K562 (cell line): ENCODE measurements around the gene SPAG16. TPM values are rescaled to one million over a fixed set of nuclear protein-coding genes. Genes with fewer than 3 reads are reported as not detected.

Experiments
- ATAC-seq: fragments of 200-7000 bp; cut with Tn5 transposase; 3 replicates; pipeline ENCODE4 v1.9.1; 2020; ENCODE audit warnings: moderate library complexity
- BruUV-seq: library from RNA; stranded (reverse); fragments of 400-500 nt; replicated peaks from 2 replicates; lab custom pipeline; 2021; lab: Mats Ljungman, UMichigan
- CTCF ChIA-PET: fragments of 300-600 bp; formaldehyde crosslinking; extraction: SDS; loops from one replicate; lab custom pipeline; 2021; ENCODE audit warnings: low intra/inter-chr PET ratio; lab: Yijun Ruan, JAX
- POLR2A ChIA-PET: fragments of 300-600, 350-650 bp; sonication (Branson Sonifier 250); formaldehyde crosslinking; extraction: SDS; loops from one replicate; lab custom pipeline; 2021; ENCODE audit warnings: antibody characterized with exemption, inconsistent platforms; lab: Yijun Ruan, JAX
- DNase-seq, 4 experiments: peaks; one replicate each; pipeline versions ENCODE4 v3.0.0 to v3.0.0-alpha.2; 2011 to 2018; ENCODE audit warnings: low spot score in 3 of 4, mixed read lengths in 3 of 4; ENCODE audit errors: extremely low read depth in 1 of 4
- FAIRE-seq: peaks from 2 replicates; lab custom pipeline; 2011; peaks lifted over from hg19 to GRCh38; lab: Jason Lieb, UNC
- H2AFZ ChIP-seq: 2 replicates; pipeline ENCODE4 v1.6.0; 2011; ENCODE audit warnings: low read depth, low read length, control low read depth, inconsistent platforms
- H3K27ac ChIP-seq: fragments of 200-600 bp; 3 replicates; pipeline ENCODE4 v1.8.0; 2011; ENCODE audit warnings: low read depth, mild to moderate bottlenecking, control low read depth, inconsistent platforms, low read length, moderate library complexity, mixed read lengths; ENCODE audit errors: extremely low read depth
- H3K27me3 ChIP-seq, 2 experiments: fragments of 300-600 bp in 1 of 2; 2 replicates in 1 of 2; 3 replicates in 1 of 2; pipeline versions ENCODE4 v1.6.0 to v1.8.0; 2011; ENCODE audit warnings: inconsistent platforms in 2 of 2, low read length in 2 of 2, mild to moderate bottlenecking in 1 of 2, mixed read lengths in 1 of 2, moderate library complexity in 1 of 2; ENCODE audit not compliant: control insufficient read depth in 2 of 2, insufficient read depth in 2 of 2
- H3K36me3 ChIP-seq: fragments of 300-600 bp; 3 replicates; pipeline ENCODE4 v1.8.0; 2011; ENCODE audit warnings: mild to moderate bottlenecking, low read length, inconsistent platforms; ENCODE audit not compliant: control insufficient read depth, insufficient read depth
- H3K4me1 ChIP-seq, 2 experiments: fragments of 200-600 bp in 1 of 2; replicated peaks in 1 of 2; 2 replicates in 1 of 2; 3 replicates in 1 of 2; pipeline versions ENCODE4 v1.5.1 to v1.8.0; 2011; ENCODE audit warnings: inconsistent platforms in 2 of 2, low read length in 2 of 2, mild to moderate bottlenecking in 1 of 2, mixed read lengths in 1 of 2, moderate library complexity in 1 of 2; ENCODE audit not compliant: control insufficient read depth in 2 of 2, insufficient read depth in 2 of 2
- H3K4me2 ChIP-seq: 2 replicates; pipeline ENCODE4 v1.6.1; 2011; ENCODE audit warnings: low read length, control low read depth, inconsistent platforms, mixed read lengths; ENCODE audit not compliant: insufficient read depth
- H3K4me3 ChIP-seq: fragments of 200-600 bp; sonication (generic), shearing (Covaris generic); 2 replicates; pipeline ENCODE4 v1.5.1; 2016; ENCODE audit warnings: control low read depth, inconsistent platforms
- H3K79me2 ChIP-seq: fragments of 200-600 bp; 3 replicates; pipeline ENCODE4 v1.8.0; 2011; ENCODE audit warnings: low read length, inconsistent platforms; ENCODE audit not compliant: control insufficient read depth, insufficient read depth
- H3K9ac ChIP-seq, 2 experiments: 2 replicates each; pipeline versions ENCODE4 v1.6.0 to v1.6.1; 2011; ENCODE audit warnings: low read depth in 2 of 2, low read length in 2 of 2, control low read depth in 1 of 2, inconsistent platforms in 1 of 2, mild to moderate bottlenecking in 1 of 2, mixed read lengths in 1 of 2; ENCODE audit not compliant: insufficient read depth in 1 of 2
- H3K9me1 ChIP-seq: one replicate; pipeline ENCODE4 v1.6.0; 2011; ENCODE audit warnings: inconsistent platforms, mild to moderate bottlenecking, low read length, moderate library complexity; ENCODE audit not compliant: control insufficient read depth, insufficient read depth
- H3K9me3 ChIP-seq: replicated peaks from 2 replicates; pipeline ENCODE4 v1.5.1; 2011; ENCODE audit warnings: low read depth, low read length, inconsistent platforms; ENCODE audit not compliant: control insufficient read depth, insufficient read depth
- H4K20me1 ChIP-seq: replicated peaks from 2 replicates; pipeline ENCODE4 v1.6.1; 2011; ENCODE audit warnings: low read length, inconsistent platforms, mixed read lengths; ENCODE audit not compliant: control insufficient read depth, insufficient read depth
- BCOR ChIP-seq: fragments of 450-650 bp; IDR thresholded peaks from 2 replicates; pipeline ENCODE4 v1.6.1; 2016
- CBFB ChIP-seq: sonication (generic); formaldehyde crosslinking; IDR thresholded peaks from 2 replicates; pipeline ENCODE4 v1.4.0; 2020; ENCODE audit warnings: mild to moderate bottlenecking, missing genetic modification reagents
- ELF2 ChIP-seq: fragments of 250-450 bp; sonication (Bioruptor Pico); IDR thresholded peaks from 2 replicates; pipeline ENCODE4 v1.5.0; 2021; ENCODE audit warnings: mild to moderate bottlenecking
- ERF ChIP-seq: fragments of 450-650 bp; formaldehyde crosslinking; IDR thresholded peaks from 2 replicates; pipeline ENCODE4 v1.4.0; 2020; ENCODE audit warnings: mild to moderate bottlenecking, mixed read lengths
- ETS2 ChIP-seq: IDR thresholded peaks from 2 replicates; pipeline ENCODE4 v1.6.1; 2016; ENCODE audit warnings: borderline replicate concordance, missing genetic modification characterization, mild to moderate bottlenecking, moderate library complexity, missing compliant biosample characterization; ENCODE audit not compliant: poor library complexity, severe bottlenecking
- JUN ChIP-seq, 2 experiments: sonication (generic) in 1 of 2; formaldehyde crosslinking in 1 of 2; IDR thresholded peaks; 2 replicates each; pipeline versions ENCODE4 v1.6.1 to v1.8.0; 2012 to 2022; ENCODE audit warnings: borderline replicate concordance in 2 of 2, mild to moderate bottlenecking in 2 of 2, improper control_type of control experiment in 1 of 2, low read depth in 1 of 2, low read length in 1 of 2, missing genetic modification reagents in 1 of 2
- LARP7 ChIP-seq: fragments of 450-650 bp; IDR thresholded peaks from 2 replicates; pipeline ENCODE4 v1.6.1; 2016
- RBFOX2 ChIP-seq: fragments of 200-400 bp; formaldehyde crosslinking; IDR thresholded peaks from 2 replicates; pipeline ENCODE4 v1.6.1; 2017; ENCODE audit warnings: low read depth, mild to moderate bottlenecking, low read length, moderate library complexity
- ZBTB8A ChIP-seq: fragments of 450-650 bp; IDR thresholded peaks from 2 replicates; pipeline ENCODE4 v1.6.1; 2018; ENCODE audit warnings: mild to moderate bottlenecking, moderate library complexity; ENCODE audit not compliant: partially characterized antibody
- ZNF134 ChIP-seq: fragments of 250-450 bp; sonication (Bioruptor Pico); conservative IDR thresholded peaks from 2 replicates; pipeline ENCODE4 v1.4.0; 2020
- ZNF217 ChIP-seq: sonication (generic); formaldehyde crosslinking; IDR thresholded peaks from 2 replicates; pipeline ENCODE4 v1.8.0; 2022; ENCODE audit warnings: mild to moderate bottlenecking, missing genetic modification reagents
- WGBS: fragments of 100-300 bp; shearing (Covaris generic); methylation state at CpG from one replicate; pipeline ENCODE4 v1.1.6; 2016; ENCODE audit warnings: low coverage, mixed read lengths; ENCODE audit not compliant: insufficient coverage; ENCODE audit errors: missing lambda C conversion rate; 5-methylcytosine and 5-hydroxymethylcytosine counted together
- in situ Hi-C: fragments of 300-500 bp; cut with MboI; formaldehyde crosslinking; loops from 4 replicates; pipeline ENCODE4 v1.15.0; 2018; ENCODE audit warnings: inconsistent platforms, mixed read lengths
- intact Hi-C: fragments of 100-400 bp; cut with micrococcal nuclease; formaldehyde crosslinking; loops from 2 replicates; pipeline ENCODE4 v1.14.2; 2022
- polyA plus RNA-seq, 8 experiments: library from polyadenylated mRNA; depleted of rRNA in 4 of 8; stranded (reverse) in 5 of 8; unstranded in 3 of 8; fragments of >200 nt; fragmentation: Nextera tagmentation in 2 of 8; fragmentation: Illumina TruSeq in 1 of 8; extraction: Ambion mirVana in 2 of 8; extraction: Trizol in 1 of 8; gene quantifications; 2 replicates each; pipeline versions ENCODE4 v1.2.1 to v1.2.3, GENCODE V29; 2011 to 2014; ENCODE audit warnings: inconsistent platforms in 1 of 8, missing spikeins in 1 of 8
- total RNA-seq, 7 experiments: library from RNA; depleted of rRNA in 6 of 7; stranded (reverse); fragments of >200 nt in 6 of 7; fragmentation: Illumina TruSeq in 2 of 7; extraction: Trizol in 2 of 7; gene quantifications; 2 replicates each; pipeline versions ENCODE4 v1.2.1 to v1.2.3, GENCODE V29; 2011 to 2021; ENCODE audit warnings: low replicate concordance in 1 of 7
- TF ChIP-seq, protein P1 (sequence below): sonication (generic); formaldehyde crosslinking; IDR thresholded peaks from 2 replicates; pipeline ENCODE4 v1.8.0; 2022; ENCODE audit warnings: missing genetic modification reagents, mild to moderate bottlenecking, borderline replicate concordance
- TF ChIP-seq, protein P2 (sequence below), 3 experiments: fragments of 200-800 bp in 1 of 3; fragments of 250-450 bp in 1 of 3; fragments of 450-650 bp in 1 of 3; sonication (Bioruptor Pico) in 1 of 3; sonication (Bioruptor generic) in 1 of 3; formaldehyde crosslinking in 1 of 3; IDR thresholded peaks; 2 replicates each; pipeline versions ENCODE4 v1.6.1 to v1.8.0; 2016 to 2022; ENCODE audit warnings: mild to moderate bottlenecking in 2 of 3, missing genetic modification characterization in 2 of 3, missing compliant biosample characterization in 1 of 3, moderate library complexity in 1 of 3

SPAG16 gene
- total and polyA plus RNA-seq, 9 of the 15 experiments (the other 6 are each of a cell fraction or from before 2014, with no cell fraction given), result 0.98 to 5.9 (median 3.5) TPM

DNA sequence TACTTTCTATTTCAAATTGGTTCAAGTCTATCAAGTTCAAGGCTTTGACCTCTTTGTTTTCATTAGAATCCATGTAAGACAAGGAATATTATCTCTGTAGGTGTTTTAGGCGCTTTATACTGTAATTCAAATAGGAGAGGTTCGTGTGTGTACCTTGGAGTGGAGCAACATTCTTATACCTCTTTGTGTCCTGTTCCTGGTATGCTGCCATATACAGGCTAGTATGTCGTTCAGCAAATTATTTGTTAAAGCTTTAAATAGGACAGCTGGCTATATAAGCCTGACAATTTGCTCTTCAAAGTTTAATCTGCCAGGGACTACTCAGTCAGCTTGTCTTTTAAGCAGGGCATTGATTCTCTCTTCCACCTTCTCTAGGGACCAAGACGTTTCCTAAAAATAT is 31.1 kb upstream of the SPAG16 start:
- CTCF ChIA-PET, result interaction anchor here (0.6 kb wide), 1 partner anchor 489 kb away, joined by 3 read pairs; no protein-coding TSS in a partner anchor
- BruUV-seq, result no TSS peak
- POLR2A ChIA-PET, result no interaction called here

More for the DNA sequence above, 31.1 kb upstream of the SPAG16 start:
- Histone ChIP-seq H3K79me2 (no peaks in the 10 kb centered on the region), H3K27ac (no peak overlapping the region), H3K4me1 (no peaks in the 10 kb centered on the region; a peak in 1 of 5 replicates), H2AFZ (no peak overlapping the region), H3K9ac (no peak overlapping the region)
- no peak for ATAC-seq
- TF ChIP-seq ETS2 (tag), result no peak
- TF ChIP-seq RBFOX2, result no peak
- TF ChIP-seq, protein P1, sequence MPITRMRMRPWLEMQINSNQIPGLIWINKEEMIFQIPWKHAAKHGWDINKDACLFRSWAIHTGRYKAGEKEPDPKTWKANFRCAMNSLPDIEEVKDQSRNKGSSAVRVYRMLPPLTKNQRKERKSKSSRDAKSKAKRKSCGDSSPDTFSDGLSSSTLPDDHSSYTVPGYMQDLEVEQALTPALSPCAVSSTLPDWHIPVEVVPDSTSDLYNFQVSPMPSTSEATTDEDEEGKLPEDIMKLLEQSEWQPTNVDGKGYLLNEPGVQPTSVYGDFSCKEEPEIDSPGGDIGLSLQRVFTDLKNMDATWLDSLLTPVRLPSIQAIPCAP (CRISPR knock-in tag), result no peak
- TF ChIP-seq JUN (IDR thresholded peaks at IDR 0.05; ENCODE audit: borderline replicate concordance, low read depth, low read length), result no peak
- no peak for TF ChIP-seq JUN (CRISPR knock-in tag; IDR thresholded peaks at IDR 0.05; ENCODE audit: borderline replicate concordance)
- TF ChIP-seq ZBTB8A, result no peak
- TF ChIP-seq ERF (CRISPR knock-in tag), result no peak
- TF ChIP-seq LARP7, result no peak
- no peak for TF ChIP-seq ZNF134
- no peak for TF ChIP-seq BCOR
- TF ChIP-seq ELF2 (CRISPR knock-in tag), result no peak
- no peak for TF ChIP-seq ZNF217 (CRISPR knock-in tag)
- TF ChIP-seq CBFB (CRISPR knock-in tag), result no peak
- TF ChIP-seq, protein P2, sequence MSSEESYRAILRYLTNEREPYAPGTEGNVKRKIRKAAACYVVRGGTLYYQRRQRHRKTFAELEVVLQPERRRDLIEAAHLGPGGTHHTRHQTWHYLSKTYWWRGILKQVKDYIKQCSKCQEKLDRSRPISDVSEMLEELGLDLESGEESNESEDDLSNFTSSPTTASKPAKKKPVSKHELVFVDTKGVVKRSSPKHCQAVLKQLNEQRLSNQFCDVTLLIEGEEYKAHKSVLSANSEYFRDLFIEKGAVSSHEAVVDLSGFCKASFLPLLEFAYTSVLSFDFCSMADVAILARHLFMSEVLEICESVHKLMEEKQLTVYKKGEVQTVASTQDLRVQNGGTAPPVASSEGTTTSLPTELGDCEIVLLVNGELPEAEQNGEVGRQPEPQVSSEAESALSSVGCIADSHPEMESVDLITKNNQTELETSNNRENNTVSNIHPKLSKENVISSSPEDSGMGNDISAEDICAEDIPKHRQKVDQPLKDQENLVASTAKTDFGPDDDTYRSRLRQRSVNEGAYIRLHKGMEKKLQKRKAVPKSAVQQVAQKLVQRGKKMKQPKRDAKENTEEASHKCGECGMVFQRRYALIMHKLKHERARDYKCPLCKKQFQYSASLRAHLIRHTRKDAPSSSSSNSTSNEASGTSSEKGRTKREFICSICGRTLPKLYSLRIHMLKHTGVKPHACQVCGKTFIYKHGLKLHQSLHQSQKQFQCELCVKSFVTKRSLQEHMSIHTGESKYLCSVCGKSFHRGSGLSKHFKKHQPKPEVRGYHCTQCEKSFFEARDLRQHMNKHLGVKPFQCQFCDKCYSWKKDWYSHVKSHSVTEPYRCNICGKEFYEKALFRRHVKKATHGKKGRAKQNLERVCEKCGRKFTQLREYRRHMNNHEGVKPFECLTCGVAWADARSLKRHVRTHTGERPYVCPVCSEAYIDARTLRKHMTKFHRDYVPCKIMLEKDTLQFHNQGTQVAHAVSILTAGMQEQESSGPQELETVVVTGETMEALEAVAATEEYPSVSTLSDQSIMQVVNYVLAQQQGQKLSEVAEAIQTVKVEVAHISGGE (CRISPR knock-in tag; IDR thresholded peaks at IDR 0.05), result no peak
- TF ChIP-seq, all 486 proteins: peak for 0
- no peak overlapping the region for H3K4me2 ChIP-seq
- H3K27me3 ChIP-seq, result no peaks in the 10 kb centered on the region
- no peaks in the 10 kb centered on the region for H3K36me3 ChIP-seq
- intact Hi-C loops, result loop anchor here (5.0 kb wide), 1 partner anchor 1749 kb away; no protein-coding TSS in a partner anchor
- H3K9me1 ChIP-seq, result no peaks in the 10 kb centered on the region
- H3K9me3 ChIP-seq, result no peaks in the 10 kb centered on the region
- no peak for FAIRE-seq
- DNase-seq, result no peak
- H4K20me1 ChIP-seq, result no peaks in the 10 kb centered on the region
- H3K4me3 ChIP-seq, result no peak overlapping the region
- WGBS, result 1% methylated on average over 4 of the region's 4 CpGs
- in situ Hi-C loops, result no loop called here
